Measurements from ENCODE around the gene ZCCHC7.

- no peak for TF ChIP-seq CTCF (conservative IDR thresholded peaks at IDR 0.05; ENCODE audit: low read depth, low read length)
- TF ChIP-seq EZH2 (IDR thresholded peaks at IDR 0.05; ENCODE audit: borderline replicate concordance, low read depth, low read length, poor library complexity, severe bottlenecking) = no peak
These were observed 19.6 kb upstream of the ZCCHC7 start for GRCh38 chr9:37100741-37101140.

All from A673 (cell line).